OCI-LY3 (cell line): ENCODE measurements around the gene MYL12A.

Experiments used
- EZH2phosphoT487 ChIP-seq: fragments of 200-600 bp; shearing (Covaris generic); IDR thresholded peaks from 2 replicates; pipeline ENCODE4 v1.6.1; 2018; ENCODE audit warnings: antibody characterized with exemption, mixed run types, low read depth
- TF ChIP-seq, protein P1 (sequence below): fragments of 200-600, 300-600 bp; sonication (generic); IDR thresholded peaks from 2 replicates; pipeline ENCODE4 v1.5.1; 2014; ENCODE audit warnings: antibody characterized with exemption, low read length, low read depth

DNA sequence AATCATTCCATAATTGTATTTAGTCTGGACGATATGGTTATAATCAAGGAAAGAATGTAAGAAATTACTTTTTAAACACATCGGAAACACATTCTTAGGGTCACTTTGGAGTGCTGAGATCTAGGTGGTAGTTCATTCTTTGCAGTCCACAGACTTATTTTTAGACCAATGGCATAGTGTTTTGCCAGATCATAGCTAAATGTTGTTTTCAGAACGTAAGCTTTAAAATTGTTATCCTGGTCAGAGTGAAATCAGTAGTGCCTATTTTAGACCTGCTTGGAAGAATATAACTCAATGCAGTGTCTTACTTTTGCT is 4.3 kb downstream of the MYL12A start:
- TF ChIP-seq, protein P1, sequence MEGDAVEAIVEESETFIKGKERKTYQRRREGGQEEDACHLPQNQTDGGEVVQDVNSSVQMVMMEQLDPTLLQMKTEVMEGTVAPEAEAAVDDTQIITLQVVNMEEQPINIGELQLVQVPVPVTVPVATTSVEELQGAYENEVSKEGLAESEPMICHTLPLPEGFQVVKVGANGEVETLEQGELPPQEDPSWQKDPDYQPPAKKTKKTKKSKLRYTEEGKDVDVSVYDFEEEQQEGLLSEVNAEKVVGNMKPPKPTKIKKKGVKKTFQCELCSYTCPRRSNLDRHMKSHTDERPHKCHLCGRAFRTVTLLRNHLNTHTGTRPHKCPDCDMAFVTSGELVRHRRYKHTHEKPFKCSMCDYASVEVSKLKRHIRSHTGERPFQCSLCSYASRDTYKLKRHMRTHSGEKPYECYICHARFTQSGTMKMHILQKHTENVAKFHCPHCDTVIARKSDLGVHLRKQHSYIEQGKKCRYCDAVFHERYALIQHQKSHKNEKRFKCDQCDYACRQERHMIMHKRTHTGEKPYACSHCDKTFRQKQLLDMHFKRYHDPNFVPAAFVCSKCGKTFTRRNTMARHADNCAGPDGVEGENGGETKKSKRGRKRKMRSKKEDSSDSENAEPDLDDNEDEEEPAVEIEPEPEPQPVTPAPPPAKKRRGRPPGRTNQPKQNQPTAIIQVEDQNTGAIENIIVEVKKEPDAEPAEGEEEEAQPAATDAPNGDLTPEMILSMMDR = no peak
- no peak for TF ChIP-seq EZH2phosphoT487
